ENCODE measurements around the gene NEDD4.
"Not testable (repeated sequence)": the region's sequence is repeated elsewhere in the genome, so short reads cannot be mapped to it uniquely, and the experiment has no call there.

NEDD4 gene

GRCh38 chr15:55893852-55894251 lies 99.6 kb downstream of the NEDD4 start:
- DNase-seq (ENCODE audit: low read depth): no peak

- no peak for DNase-seq (ENCODE audit: low read depth)
Measured at GRCh38 chr15:55891196-55891595, 102.2 kb downstream of the NEDD4 start.

DNA sequence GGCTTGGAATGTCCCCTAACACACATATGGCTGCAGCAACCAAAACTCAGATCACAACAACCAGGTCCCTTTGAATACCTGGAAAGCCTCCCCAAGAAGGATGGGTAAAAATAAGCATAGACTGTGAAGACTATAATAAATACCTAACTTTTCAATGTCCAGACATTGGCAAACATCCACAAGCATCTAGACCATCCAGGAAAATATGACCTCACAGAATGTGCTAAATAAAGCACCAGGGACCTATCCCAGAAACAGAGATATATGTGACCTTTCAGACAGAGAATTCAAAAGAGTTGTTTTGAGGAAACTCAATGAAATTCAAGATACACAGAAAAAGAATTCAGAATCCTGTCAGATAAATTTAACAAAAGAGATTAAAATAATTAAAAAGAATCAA lies 109.2 kb downstream of the NEDD4 start:
- DNase-seq (ENCODE audit: low read depth): no peak

DNA sequence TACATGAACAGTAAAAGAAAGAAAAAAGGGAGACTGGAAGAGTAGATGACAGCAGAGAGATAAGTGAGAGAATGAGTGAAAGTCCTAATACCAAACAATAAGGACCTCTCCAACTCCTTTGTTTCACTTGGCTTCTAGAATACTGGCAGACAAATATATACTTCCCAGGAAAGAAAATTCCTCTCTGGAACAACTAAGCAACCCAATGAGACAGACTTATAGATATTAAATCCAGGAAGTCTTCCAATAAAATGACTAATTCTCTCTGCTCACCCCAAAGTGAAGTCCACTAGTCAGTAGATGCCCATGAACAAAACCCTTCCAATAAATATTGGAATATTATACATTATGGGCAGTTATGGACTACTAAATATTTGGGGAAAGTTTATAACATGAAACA lies 114.2 kb downstream of the NEDD4 start:
- no peak for DNase-seq (ENCODE audit: low read depth)

GRCh38 chr15:55873024-55873720 lies 120.2 kb downstream of the NEDD4 start:
- DNase-seq (ENCODE audit: low read depth): no peak

DNA sequence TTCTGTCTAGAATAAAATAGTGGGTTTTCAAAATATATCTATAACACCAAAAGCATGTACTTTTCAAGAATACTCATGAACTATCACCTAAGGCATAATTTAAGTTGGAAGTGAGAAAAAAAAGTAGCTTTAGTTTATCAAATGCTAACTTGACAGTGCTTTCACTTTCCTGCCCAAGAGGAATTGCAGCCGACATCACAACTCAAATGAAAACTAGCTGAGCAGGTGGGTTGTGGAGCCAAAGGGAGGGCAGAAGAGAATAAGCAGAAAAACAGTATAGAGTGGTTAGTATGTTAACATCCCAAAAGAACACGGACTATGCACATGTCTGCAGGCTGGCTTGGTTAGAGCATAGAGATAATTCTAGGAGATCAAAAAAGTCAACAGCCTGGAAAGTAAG lies 120.9 kb downstream of the NEDD4 start:
- DNase-seq (ENCODE audit: low read depth): no peak

- DNase-seq (ENCODE audit: low read depth): no peak
Measured at GRCh38 chr15:55869660-55870059, 123.8 kb downstream of the NEDD4 start.

DNA sequence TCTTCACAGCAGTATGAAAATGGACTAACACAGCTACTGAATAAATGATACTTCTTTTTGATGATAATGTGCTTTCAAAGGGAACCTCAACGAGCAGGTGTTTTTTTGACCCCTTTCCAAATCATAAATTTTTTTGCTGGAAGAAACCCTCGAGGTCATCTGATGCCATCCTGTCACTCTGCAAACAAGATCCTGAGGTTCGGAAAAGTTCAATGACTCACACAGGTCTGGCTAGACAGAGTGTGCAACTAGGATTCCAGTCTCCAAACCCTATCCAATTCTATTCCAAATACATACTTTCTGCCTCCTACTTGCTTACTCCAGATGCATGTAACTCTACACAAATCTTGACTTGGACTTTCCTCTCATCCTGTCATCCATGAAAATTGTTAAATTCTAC lies 124.7 kb downstream of the NEDD4 start:
- no peak for DNase-seq (ENCODE audit: low read depth)

- DNase-seq (ENCODE audit: low read depth): not testable (repeated sequence)
Measured at GRCh38 chr15:55868291-55868690, 125.1 kb downstream of the NEDD4 start.

GRCh38 chr15:55863911-55864310 lies 129.5 kb downstream of the NEDD4 start:
- no peak for DNase-seq (ENCODE audit: low read depth)

DNA sequence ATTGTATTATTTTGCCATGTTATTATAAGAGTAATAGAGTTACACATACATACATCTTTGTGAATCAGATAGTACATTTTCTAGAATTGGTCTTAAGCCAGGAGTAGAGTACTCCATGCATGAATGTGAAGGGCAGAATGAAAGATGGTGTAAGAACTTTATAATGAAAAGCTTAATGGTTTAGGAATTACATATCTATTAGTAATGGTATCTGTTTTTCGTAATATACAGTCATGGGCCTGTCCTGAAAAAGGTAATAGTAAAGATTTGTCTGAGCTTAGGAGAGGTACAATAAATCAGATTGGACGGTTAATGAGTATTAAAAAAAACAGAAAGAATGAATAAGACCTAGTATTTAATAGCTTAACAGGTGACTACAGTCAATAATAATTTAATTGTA lies 132.3 kb downstream of the NEDD4 start:
- no peak for DNase-seq (ENCODE audit: low read depth)

DNA sequence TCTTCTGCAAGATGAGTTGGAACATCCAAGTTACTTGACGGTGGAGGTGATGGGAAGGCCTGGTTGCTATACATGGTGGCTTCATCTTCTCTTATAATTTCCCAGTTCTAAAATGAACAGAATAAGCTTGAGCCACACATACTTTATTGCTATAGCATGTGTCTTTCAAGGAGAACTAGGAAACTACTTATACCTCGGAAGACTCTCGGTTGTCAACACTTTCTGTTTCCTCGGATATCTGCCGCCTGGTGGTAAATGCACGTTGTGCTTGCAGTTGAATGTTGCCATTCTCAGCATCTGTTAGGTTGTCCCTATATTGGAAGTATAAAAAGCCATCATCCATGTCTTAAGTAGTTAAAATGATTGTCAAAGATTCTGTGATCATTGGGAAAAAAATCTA lies 132.9 kb downstream of the NEDD4 start:
- no peak for DNase-seq (ENCODE audit: low read depth)

- no peak for DNase-seq (ENCODE audit: low read depth)
Measured at GRCh38 chr15:55859681-55860080, 133.7 kb downstream of the NEDD4 start.

- DNase-seq (ENCODE audit: low read depth): no peak
Measured at GRCh38 chr15:55858661-55859060, 134.8 kb downstream of the NEDD4 start.

DNA sequence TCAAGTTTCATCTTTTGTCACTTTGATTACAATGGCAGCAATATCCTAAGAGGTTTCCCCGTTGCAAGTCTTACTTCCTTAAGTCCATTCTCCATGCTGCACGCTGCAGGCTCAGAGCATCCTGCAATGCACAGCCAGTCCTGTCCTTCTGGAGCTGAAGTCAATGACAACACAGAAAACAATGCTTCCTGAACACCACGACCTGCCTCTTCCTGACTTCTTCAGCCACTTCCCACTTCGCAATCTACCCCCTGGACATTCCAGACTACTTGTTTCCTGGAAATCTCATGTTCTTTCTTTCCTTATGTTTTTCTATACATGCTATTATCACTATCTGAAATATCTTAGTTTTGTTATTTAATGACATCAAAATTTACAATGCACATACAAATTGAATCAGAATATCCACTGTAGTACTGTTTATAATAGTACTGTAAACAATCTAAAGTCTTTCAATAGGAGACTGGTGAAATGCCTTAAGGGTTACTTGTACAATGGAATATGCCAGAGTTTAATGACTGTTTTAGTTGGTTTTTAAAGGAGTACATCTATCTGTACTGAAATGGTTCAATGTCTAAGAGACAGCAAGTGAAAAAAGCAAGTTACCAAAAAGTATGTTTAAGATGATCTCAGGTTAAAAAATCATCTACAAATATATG lies 136.8 kb downstream of the NEDD4 start:
- DNase-seq (ENCODE audit: low read depth): no peak

- no peak for DNase-seq (ENCODE audit: low read depth)
Measured at GRCh38 chr15:55853134-55853533, 140.3 kb downstream of the NEDD4 start.

DNA sequence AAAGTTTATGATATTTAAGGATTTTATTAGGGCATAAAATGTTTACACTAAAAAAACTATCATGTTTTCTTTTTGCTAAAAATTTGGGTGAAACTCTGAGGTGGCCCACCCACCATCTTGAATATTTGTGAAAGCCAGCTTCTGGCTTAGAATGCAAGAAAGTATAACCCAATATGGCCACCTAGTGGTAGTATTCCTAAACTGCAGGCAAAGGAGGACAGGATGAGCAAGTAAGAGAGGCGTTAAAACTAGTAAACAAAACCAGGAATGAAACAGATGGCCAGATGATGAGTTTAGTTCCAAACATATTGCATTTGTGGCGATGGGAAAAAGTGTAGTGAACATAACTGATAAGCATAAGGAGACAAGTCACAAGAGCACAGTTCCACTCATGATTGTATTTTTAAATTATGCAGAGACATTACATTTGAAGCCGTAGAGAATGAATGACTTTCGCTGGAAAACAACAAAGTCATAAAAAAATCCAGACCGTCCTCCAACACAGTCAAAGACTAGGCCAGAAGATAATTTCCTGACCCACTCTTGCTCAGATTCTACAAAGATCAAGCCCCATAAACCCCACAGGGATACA lies 147.2 kb downstream of the NEDD4 start:
- peak; percentile 4 for DNase-seq (ENCODE audit: low read depth)

DNA sequence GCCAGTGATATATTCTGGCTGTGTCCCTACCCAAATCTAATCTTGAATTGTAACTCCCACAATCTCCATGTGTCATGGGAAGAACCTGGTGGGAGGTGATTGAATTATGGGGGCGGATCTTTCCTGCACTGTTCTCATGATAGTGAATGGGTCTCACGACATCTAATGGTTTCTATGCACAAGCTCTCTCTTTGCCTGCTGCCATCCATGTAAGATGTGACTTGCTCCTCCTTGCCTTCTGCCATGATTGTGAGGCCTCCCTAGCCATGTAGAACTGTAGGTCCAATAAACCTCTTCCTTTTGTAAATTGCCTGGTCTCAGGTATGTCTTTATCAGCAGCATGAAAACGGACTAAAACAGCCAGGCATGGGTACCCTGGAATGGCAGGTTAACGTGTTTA lies 150.5 kb downstream of the NEDD4 start:
- DNase-seq (ENCODE audit: low read depth): not testable (repeated sequence)

DNA sequence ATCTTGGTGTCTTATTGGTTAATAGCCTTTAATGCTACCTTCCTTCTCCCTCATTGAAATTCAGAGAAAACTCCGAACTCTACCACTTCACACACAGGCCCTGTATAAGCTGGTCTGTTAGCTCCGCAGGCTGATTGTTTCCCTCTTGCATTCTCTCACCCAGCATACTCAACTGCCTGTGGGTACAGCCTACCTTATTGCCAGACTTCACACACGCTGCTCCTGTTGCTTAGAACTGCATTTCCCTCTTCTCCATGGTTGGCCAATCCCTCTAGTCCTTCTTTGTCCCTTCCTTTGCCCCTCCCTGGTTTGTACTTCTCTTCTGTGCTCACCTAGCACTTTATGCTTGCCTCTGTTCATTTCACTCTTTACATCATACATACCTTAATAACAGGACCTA lies 157.5 kb downstream of the NEDD4 start:
- no peak for DNase-seq (ENCODE audit: low read depth)

- DNase-seq (ENCODE audit: low read depth): no peak
Measured at GRCh38 chr15:55834331-55834730, 159.1 kb downstream of the NEDD4 start.

GRCh38 chr15:55829826-55830225 lies 163.6 kb downstream of the NEDD4 start:
- DNase-seq (ENCODE audit: low read depth): no peak

DNA sequence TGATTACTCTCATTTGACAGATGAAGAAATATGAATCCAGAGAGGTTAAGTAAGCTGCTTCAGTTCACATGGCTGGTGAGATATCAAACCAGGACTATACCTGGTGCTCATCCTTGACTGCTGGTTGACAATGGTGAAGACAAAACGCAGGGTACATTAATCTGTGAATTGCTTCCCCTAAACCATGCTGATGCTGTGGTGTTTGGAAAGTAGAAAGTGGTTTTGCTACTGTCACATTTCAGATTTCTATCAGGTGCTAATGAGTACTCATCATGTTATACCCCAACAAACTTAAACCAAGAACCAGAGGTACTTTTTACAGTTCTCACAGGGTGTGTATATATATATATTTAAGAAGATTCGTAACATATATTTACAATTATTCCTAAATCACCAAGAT lies 165.5 kb downstream of the NEDD4 start:
- no peak for DNase-seq (ENCODE audit: low read depth)

DNA sequence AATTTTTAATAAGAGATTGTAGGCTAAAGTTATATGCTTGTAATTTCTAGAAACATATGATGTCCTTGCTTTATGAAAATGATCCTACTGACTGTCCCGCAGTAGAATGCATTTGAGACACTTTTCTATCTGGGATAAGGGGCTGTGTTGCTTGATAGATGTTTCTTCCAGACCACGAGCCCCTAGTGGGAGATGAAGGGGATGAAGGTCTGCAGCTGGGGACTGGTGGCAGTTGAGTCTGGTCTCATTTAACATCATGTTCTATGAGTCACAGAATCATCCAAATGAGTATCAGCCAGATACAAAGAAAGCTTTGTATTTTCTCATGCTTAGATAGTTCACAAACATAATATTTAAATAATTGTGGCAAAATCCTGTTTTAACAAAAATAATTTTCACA lies 166.2 kb downstream of the NEDD4 start:
- no peak for DNase-seq (ENCODE audit: low read depth)

Measured in stimulated activated CD8-positive, alpha-beta memory T cell treated with anti-CD3 and anti-CD28 coated beads, Interleukin-12 subunit alpha, Interleukin-12 subunit beta, amount 100 ng/mL, for 1 hour (primary cell).